Parathyroid adenoma (tissue), 2 donors: ENCODE measurements around the gene JAM3.

Experiments
- H2AFZ ChIP-seq: fragments of 300-600 bp; sonication (generic); one replicate; pipeline ENCODE4 v1.7.0; 2017; ENCODE audit warnings: antibody characterized with exemption, mild to moderate bottlenecking
- H3K27ac ChIP-seq: fragments of 300-600 bp; sonication (generic); one replicate; pipeline ENCODE4 v1.7.0; 2017
- H3K27me3 ChIP-seq: fragments of 300-600 bp; sonication (generic); one replicate; pipeline ENCODE4 v1.7.0; 2017; ENCODE audit warnings: low read length; ENCODE audit not compliant: control insufficient read depth, insufficient read depth
- H3K36me3 ChIP-seq: fragments of 300-600 bp; sonication (generic); one replicate; pipeline ENCODE4 v1.7.0; 2017; ENCODE audit warnings: low read length; ENCODE audit not compliant: control insufficient read depth, insufficient read depth
- H3K4me1 ChIP-seq: fragments of 300-600 bp; sonication (generic); one replicate; pipeline ENCODE4 v1.7.0; 2017; ENCODE audit warnings: control low read depth
- H3K4me2 ChIP-seq: fragments of 300-600 bp; sonication (generic); one replicate; pipeline ENCODE4 v1.7.0; 2017; ENCODE audit warnings: low read length
- H3K4me3 ChIP-seq: fragments of 300-600 bp; sonication (generic); one replicate; pipeline ENCODE4 v1.7.0; 2017; ENCODE audit warnings: low read depth, low read length
- H3K79me2 ChIP-seq: fragments of 300-600 bp; sonication (generic); one replicate; pipeline ENCODE4 v1.7.0; 2017; ENCODE audit warnings: control low read depth
- H3K9ac ChIP-seq: fragments of 300-600 bp; sonication (generic); one replicate; pipeline ENCODE4 v1.7.0; 2017; ENCODE audit warnings: mild to moderate bottlenecking
- H3K9me3 ChIP-seq: fragments of 300-600 bp; sonication (generic); one replicate; pipeline ENCODE4 v1.7.0; 2017; ENCODE audit warnings: low read length; ENCODE audit not compliant: control insufficient read depth
- TF ChIP-seq, protein P1 (sequence below): fragments of 300-600 bp; sonication (generic); IDR thresholded peaks from one replicate; pipeline ENCODE4 v1.7.0; 2017; ENCODE audit warnings: antibody characterized with exemption, mild to moderate bottlenecking
- donor health status: primary hyperparathyroidism.

Gene JAM3

GRCh38 chr11:134050541-134051383 lies 18.1 kb upstream of the JAM3 start:
- Histone ChIP-seq H3K27ac (no peak overlapping the region), H2AFZ (peak overlapping the region; percentile 56), H3K79me2 (no peaks in the 10 kb centered on the region), H3K4me1 (peaks cover 4% of the 10 kb centered on the region), H3K36me3 (no peaks in the 10 kb centered on the region), H3K4me3 (no peak overlapping the region), H3K4me2 (peak overlapping the region; percentile 55), H3K27me3 (no peaks in the 10 kb centered on the region), H3K9ac (no peak overlapping the region), H3K9me3 (no peaks in the 10 kb centered on the region)
- TF ChIP-seq, protein P1, sequence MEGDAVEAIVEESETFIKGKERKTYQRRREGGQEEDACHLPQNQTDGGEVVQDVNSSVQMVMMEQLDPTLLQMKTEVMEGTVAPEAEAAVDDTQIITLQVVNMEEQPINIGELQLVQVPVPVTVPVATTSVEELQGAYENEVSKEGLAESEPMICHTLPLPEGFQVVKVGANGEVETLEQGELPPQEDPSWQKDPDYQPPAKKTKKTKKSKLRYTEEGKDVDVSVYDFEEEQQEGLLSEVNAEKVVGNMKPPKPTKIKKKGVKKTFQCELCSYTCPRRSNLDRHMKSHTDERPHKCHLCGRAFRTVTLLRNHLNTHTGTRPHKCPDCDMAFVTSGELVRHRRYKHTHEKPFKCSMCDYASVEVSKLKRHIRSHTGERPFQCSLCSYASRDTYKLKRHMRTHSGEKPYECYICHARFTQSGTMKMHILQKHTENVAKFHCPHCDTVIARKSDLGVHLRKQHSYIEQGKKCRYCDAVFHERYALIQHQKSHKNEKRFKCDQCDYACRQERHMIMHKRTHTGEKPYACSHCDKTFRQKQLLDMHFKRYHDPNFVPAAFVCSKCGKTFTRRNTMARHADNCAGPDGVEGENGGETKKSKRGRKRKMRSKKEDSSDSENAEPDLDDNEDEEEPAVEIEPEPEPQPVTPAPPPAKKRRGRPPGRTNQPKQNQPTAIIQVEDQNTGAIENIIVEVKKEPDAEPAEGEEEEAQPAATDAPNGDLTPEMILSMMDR = peak; percentile 87

DNA sequence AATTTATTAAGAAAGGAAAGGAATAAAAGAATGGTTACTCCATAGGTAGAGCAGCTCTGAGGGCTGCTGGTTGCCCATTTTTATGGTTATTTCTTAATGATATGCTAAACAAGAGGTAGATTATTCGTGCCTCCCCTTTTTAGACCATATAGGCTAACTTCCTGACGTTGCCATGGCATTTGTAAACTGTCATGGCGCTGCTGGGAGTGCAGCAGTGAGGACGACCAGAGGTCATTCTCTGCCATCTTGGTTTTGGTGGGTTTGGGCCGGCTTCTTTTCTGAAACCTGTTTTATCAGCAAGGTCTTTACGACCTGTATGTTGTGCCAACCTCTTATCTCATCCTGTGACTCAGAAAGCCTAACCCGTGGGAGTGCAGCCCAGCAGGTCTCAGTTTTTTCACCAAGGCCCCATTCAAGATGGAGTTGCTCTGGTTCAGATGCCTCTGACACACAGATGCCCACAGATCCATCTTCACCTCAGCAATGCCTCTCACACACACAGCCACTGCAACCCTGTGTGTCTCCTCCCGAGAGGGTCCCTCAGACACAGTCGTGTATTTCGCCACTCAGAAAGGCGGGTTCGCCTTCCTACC lies 16.4 kb upstream of the JAM3 start:
- no peak overlapping the region for H3K4me2 ChIP-seq
- no peak overlapping the region for H3K4me3 ChIP-seq
- H3K27ac ChIP-seq = no peak overlapping the region
- H3K9me3 ChIP-seq = no peaks in the 10 kb centered on the region
- no peak overlapping the region for H2AFZ ChIP-seq
- TF ChIP-seq, protein P1 = no peak
- no peaks in the 10 kb centered on the region for H3K79me2 ChIP-seq
- H3K36me3 ChIP-seq = no peaks in the 10 kb centered on the region
- no peaks in the 10 kb centered on the region for H3K27me3 ChIP-seq
- H3K9ac ChIP-seq = no peak overlapping the region
- H3K4me1 ChIP-seq = peaks cover 4% of the 10 kb centered on the region

- Histone ChIP-seq H3K9me3 (no peaks in the 10 kb centered on the region), H2AFZ (no peak overlapping the region), H3K4me3 (no peak overlapping the region), H3K27ac (no peak overlapping the region), H3K4me1 (peaks cover 2% of the 10 kb centered on the region), H3K27me3 (no peaks in the 10 kb centered on the region), H3K79me2 (no peaks in the 10 kb centered on the region), H3K36me3 (no peaks in the 10 kb centered on the region), H3K9ac (no peak overlapping the region), H3K4me2 (no peak overlapping the region)
- TF ChIP-seq, protein P1 = no peak
Observed at GRCh38 chr11:134052988-134053945, 15.6 kb upstream of the JAM3 start.

GRCh38 chr11:134055029-134055428 lies 13.8 kb upstream of the JAM3 start:
- no peaks in the 10 kb centered on the region for H3K9me3 ChIP-seq
- H3K4me3 ChIP-seq = no peak overlapping the region
- H3K27ac ChIP-seq = no peak overlapping the region
- H3K36me3 ChIP-seq = no peaks in the 10 kb centered on the region
- H2AFZ ChIP-seq = no peak overlapping the region
- no peaks in the 10 kb centered on the region for H3K79me2 ChIP-seq
- H3K4me1 ChIP-seq = peaks cover 2% of the 10 kb centered on the region
- TF ChIP-seq, protein P1 = no peak
- no peaks in the 10 kb centered on the region for H3K27me3 ChIP-seq
- H3K4me2 ChIP-seq = no peak overlapping the region
- H3K9ac ChIP-seq = no peak overlapping the region
